Adrenal gland (tissue), 12 donors: ENCODE results near the gene RWDD4. TPM values are rescaled to one million over a fixed set of nuclear protein-coding genes. Genes with fewer than 3 reads are reported as not detected.

Experiments used
- DNase-seq, 7 donors: peaks; one replicate each; pipeline ENCODE4 v3.0.0-alpha.2; 2019 to 2020
- H3K27ac ChIP-seq, 5 donors: fragments of 200-600 bp; sonication (generic) in 4 of 5; 1 replicate in 3 of 5; 2 replicates in 2 of 5; pipeline versions ENCODE4 v1.5.1 to v1.8.0; 2016 to 2020; ENCODE audit warnings: mild to moderate bottlenecking in 1 of 5
- H3K27me3 ChIP-seq: fragments of 200-600 bp; 2 replicates; pipeline ENCODE4 v1.8.0; 2021
- H3K36me3 ChIP-seq, 2 donors: fragments of 200-600 bp; replicated peaks in 1 of 2; 1 replicate in 1 of 2; 2 replicates in 1 of 2; pipeline versions ENCODE4 v1.5.1 to v1.8.0; 2018 to 2022
- H3K4me1 ChIP-seq, 2 donors: fragments of 200-600 bp; replicated peaks in 1 of 2; 1 replicate in 1 of 2; 2 replicates in 1 of 2; pipeline versions ENCODE4 v1.5.1 to v1.8.0; 2018 to 2021
- H3K4me3 ChIP-seq, 4 donors: fragments of 200-600 bp; sonication (generic) in 3 of 4; one replicate each; pipeline ENCODE4 v1.5.1; 2016 to 2018
- H3K9me3 ChIP-seq, 3 donors: fragments of 200-600 bp; sonication (generic) in 1 of 3; replicated peaks in 1 of 3; 1 replicate in 2 of 3; 2 replicates in 1 of 3; pipeline versions ENCODE4 v1.5.1 to v1.8.0; 2016 to 2021
- POLR2A ChIP-seq, 2 donors: fragments of 450-650 bp; IDR thresholded peaks; one replicate each; pipeline ENCODE4 v1.6.1; 2017; ENCODE audit warnings: antibody characterized with exemption in 2 of 2, mild to moderate bottlenecking in 2 of 2, moderate library complexity in 1 of 2
- WGBS, 4 donors: extraction: QIAGEN DNeasy Blood & Tissue Kit in 2 of 4; methylation state at CpG; one replicate each; pipeline versions ENCODE4 v1.1.5 to v1.1.7; 2013 to 2017; 5-methylcytosine and 5-hydroxymethylcytosine counted together
- intact Hi-C, 2 donors: fragments of 100-400 bp; cut with DNase I; formaldehyde crosslinking; loops; one replicate each; pipeline versions ENCODE4 v1.14.1 to v1.15.0; 2022 to 2023
- polyA plus RNA-seq, 3 donors: library from polyadenylated mRNA; stranded (reverse); fragments of 200-250 nt in 2 of 3; fragments of 350-450 nt in 1 of 3; fragmentation: Illumina TruSeq in 1 of 3; extraction: RNeasy Lipid Tissue Mini Kit (QIAGEN cat#74804) in 1 of 3; gene quantifications; one replicate each; pipeline ENCODE4 v1.2.3, GENCODE V29; 2013 to 2014
- total RNA-seq, 9 donors: library from RNA; depleted of rRNA in 4 of 9; stranded (reverse); fragments of >200 nt in 4 of 9; fragments of 120-200 nt in 1 of 9; fragmentation: NEBNext Ultra II Directional in 1 of 9; extraction: Animal tissue kit (Norgen Biotek cat#: 25700) in 1 of 9; gene quantifications; one replicate each; pipeline versions ENCODE4 v1.1.0 to v1.2.4, GENCODE V29; 2013 to 2023
- TF ChIP-seq, protein P1 (sequence below), 6 experiments: fragments of 450-650 bp in 4 of 6; fragments of 200-600 bp in 2 of 6; sonication (generic) in 1 of 6; IDR thresholded peaks; 1 replicate in 5 of 6; 2 replicates in 1 of 6; pipeline versions ENCODE4 v1.5.1 to v1.8.0; 2016 to 2021; ENCODE audit warnings: antibody characterized with exemption in 6 of 6, mild to moderate bottlenecking in 2 of 6, moderate library complexity in 1 of 6
- donor health status: healthy with polysubstance abuse.
- donor health status: Bipolar disorder and iron deficiency.
- donor health status: DM: yes; HTN: yes; CAD: no.
- donor health status: DM: no; HTN: no; CAD: no.
- donor health status: DM: no; HTN: no; CAD: no.
- donor health status: DM: yes; HTN: yes; CAD: no.

Gene RWDD4
- total and polyA plus RNA-seq, 12 donors, result 27.0 to 157 (median 58.7) TPM

DNA sequence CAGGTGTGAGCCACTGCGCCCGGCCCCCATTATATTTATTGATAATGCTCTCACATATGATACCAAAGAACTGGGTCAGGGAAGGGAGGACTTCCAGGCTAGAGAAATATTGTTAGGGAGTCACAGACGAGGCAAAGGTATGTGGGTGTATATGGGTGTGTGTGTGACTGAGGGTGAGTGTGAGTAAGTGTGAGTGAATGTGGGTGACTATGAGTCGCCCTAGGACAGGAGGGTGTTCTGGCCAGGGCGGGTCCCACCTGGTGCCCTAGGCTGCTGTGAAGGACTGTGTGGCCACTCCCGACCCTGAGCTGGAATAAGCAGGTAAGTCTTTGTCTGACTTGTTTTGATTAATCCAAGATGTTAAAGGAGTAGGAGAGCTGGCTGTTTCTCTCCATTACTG, 34.4 kb downstream of the RWDD4 start:
- TF ChIP-seq, protein P1, sequence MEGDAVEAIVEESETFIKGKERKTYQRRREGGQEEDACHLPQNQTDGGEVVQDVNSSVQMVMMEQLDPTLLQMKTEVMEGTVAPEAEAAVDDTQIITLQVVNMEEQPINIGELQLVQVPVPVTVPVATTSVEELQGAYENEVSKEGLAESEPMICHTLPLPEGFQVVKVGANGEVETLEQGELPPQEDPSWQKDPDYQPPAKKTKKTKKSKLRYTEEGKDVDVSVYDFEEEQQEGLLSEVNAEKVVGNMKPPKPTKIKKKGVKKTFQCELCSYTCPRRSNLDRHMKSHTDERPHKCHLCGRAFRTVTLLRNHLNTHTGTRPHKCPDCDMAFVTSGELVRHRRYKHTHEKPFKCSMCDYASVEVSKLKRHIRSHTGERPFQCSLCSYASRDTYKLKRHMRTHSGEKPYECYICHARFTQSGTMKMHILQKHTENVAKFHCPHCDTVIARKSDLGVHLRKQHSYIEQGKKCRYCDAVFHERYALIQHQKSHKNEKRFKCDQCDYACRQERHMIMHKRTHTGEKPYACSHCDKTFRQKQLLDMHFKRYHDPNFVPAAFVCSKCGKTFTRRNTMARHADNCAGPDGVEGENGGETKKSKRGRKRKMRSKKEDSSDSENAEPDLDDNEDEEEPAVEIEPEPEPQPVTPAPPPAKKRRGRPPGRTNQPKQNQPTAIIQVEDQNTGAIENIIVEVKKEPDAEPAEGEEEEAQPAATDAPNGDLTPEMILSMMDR (IDR thresholded peaks at IDR 0.05), result no peak
- no peak for TF ChIP-seq POLR2A (IDR thresholded peaks at IDR 0.05)
- Histone ChIP-seq H3K4me1 (peaks cover 19 to 26% of the 10 kb centered on the region in 2 donors), H3K9me3 (no peaks in the 10 kb centered on the region), H3K36me3 (no peaks in the 10 kb centered on the region), H3K4me3 (no peak overlapping the region), H3K27ac (no peak overlapping the region), H3K27me3 (no peaks in the 10 kb centered on the region)
- peak in 1 of 7 donors; percentile 10 for DNase-seq
- WGBS, 4 donors, result 88 to 97% (median 91%) methylated on average over 6 of the region's 6 CpGs
- intact Hi-C loops, result no loop called here

DNA sequence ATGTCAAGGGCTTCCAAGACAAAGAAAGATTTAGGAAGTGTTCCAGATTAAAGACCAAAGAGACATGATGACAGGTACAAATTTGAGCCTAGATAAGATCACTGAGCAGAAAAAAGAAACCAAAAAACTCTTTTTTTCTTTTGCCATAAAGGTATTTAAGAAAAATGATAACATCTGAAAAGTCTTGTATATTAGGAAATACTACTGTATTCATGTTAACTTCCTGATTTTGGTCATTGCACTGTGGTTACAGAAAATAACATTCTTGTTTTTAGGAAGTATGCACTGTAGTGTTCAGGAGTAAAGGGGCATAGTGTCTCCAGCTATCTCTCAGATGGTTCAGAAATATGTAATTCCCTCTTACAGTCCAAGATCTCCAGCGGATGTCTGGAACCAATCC, 37.1 kb downstream of the RWDD4 start:
- H3K36me3 ChIP-seq, result no peaks in the 10 kb centered on the region
- H3K4me1 ChIP-seq, result peaks cover 39 to 44% of the 10 kb centered on the region in 2 donors
- H3K4me3 ChIP-seq, result no peak overlapping the region
- intact Hi-C loops, result no loop called here
- no peak for DNase-seq
- 32 to 46% (median 35%) methylated on average over 1 of the region's 1 CpG for WGBS, 4 donors
- H3K27ac ChIP-seq, result peak overlapping the region; percentile 47 to 78 (median 70)
- H3K9me3 ChIP-seq, result no peaks in the 10 kb centered on the region
- no peak for TF ChIP-seq POLR2A (IDR thresholded peaks at IDR 0.05)
- TF ChIP-seq, protein P1 (IDR thresholded peaks at IDR 0.05), result no peak
- H3K27me3 ChIP-seq, result no peaks in the 10 kb centered on the region

DNA sequence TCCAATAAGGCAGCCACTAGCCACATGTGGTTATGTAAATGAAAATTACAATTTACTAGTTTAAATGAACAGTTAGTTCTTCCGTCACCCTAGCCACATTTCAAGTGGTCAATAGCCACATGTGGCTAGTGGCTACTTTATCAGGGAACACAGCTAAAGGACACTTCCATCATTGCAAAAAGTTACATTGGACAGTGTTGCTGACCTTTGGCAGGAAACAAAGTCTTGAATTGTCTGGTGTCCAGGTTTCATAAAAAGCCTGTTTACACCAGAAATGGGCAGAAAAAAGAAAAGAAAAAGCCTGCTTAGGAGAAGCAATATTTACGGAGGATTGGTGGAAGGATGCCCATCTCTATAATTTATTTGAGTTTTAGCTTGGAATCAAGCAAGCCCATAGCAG, 38.6 kb downstream of the RWDD4 start:
- H3K4me3 ChIP-seq, result no peak overlapping the region
- no peaks in the 10 kb centered on the region for H3K36me3 ChIP-seq
- H3K4me1 ChIP-seq, result peaks cover 39 to 44% of the 10 kb centered on the region in 2 donors
- no peak for TF ChIP-seq POLR2A (IDR thresholded peaks at IDR 0.05)
- TF ChIP-seq, protein P1 (IDR thresholded peaks at IDR 0.05), result no peak
- no peaks in the 10 kb centered on the region for H3K9me3 ChIP-seq
- H3K27me3 ChIP-seq, result no peaks in the 10 kb centered on the region
- peak overlapping the region in 4 of 5 donors; percentile 47 to 90 (median 75) for H3K27ac ChIP-seq
- WGBS, 4 donors, result 37 to 42% (median 40%) methylated on average over 2 of the region's 2 CpGs
- intact Hi-C loops, result no loop called here
- peak in 1 of 7 donors; percentile 19 for DNase-seq

DNA sequence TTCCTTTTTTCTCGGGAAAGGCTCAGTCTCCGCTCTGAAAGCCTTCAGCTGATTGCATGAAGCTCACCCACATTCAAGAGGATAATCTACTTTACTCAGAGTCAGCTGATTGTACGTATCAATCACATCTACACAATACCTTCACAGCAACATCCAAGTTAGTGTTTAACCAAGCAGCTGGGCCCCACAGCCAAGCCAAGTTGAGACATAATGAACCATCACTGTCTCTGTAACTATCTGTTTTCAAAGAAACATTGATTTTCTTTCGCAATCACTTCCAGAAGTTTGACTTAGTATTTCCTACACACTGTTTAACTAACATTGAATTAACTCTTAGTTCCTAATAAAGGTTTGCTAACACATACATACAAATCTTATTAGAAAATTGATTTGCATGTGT, 40.3 kb downstream of the RWDD4 start:
- WGBS, 4 donors, result 28 to 55% (median 48%) methylated on average over 3 to 4 of the region's 4 CpGs
- no peaks in the 10 kb centered on the region for H3K27me3 ChIP-seq
- H3K27ac ChIP-seq, result peak overlapping the region; percentile 54 to 90 (median 72)
- no peaks in the 10 kb centered on the region for H3K9me3 ChIP-seq
- no peaks in the 10 kb centered on the region for H3K36me3 ChIP-seq
- DNase-seq, result peak in 3 of 7 donors; percentile 31 to 42 (median 37)
- H3K4me1 ChIP-seq, result peaks cover 39 to 44% of the 10 kb centered on the region in 2 donors
- TF ChIP-seq, protein P1 (IDR thresholded peaks at IDR 0.05), result no peak
- TF ChIP-seq POLR2A (IDR thresholded peaks at IDR 0.05), result no peak
- peak overlapping the region in 1 of 4 donors; percentile 6 for H3K4me3 ChIP-seq
- intact Hi-C loops, result no loop called here
